Smooth muscle cell (in vitro differentiated cells): ENCODE measurements around the gene RPL19. TPM values are rescaled to one million over a fixed set of nuclear protein-coding genes. Genes with fewer than 3 reads are reported as not detected.

Experiments
- DNase-seq: peaks from one replicate; lab custom pipeline; 2025; ENCODE audit not compliant: unreplicated experiment; lab: John Stamatoyannopoulos, UW
- H2AFZ ChIP-seq: fragments of 200-600 bp; sonication (generic); 2 replicates; pipeline ENCODE4 v1.6.0; 2016; ENCODE audit warnings: antibody characterized with exemption, low read depth, mild to moderate bottlenecking
- H3F3A ChIP-seq: fragments of 200-600 bp; sonication (generic); 2 replicates; pipeline ENCODE4 v1.6.0; 2017; ENCODE audit warnings: antibody characterized with exemption, low read depth
- H3K27ac ChIP-seq: fragments of 200-600 bp; sonication (generic); 2 replicates; pipeline ENCODE4 v1.5.1; 2016; ENCODE audit warnings: low read depth, mild to moderate bottlenecking
- H3K27me3 ChIP-seq: fragments of 200-600 bp; sonication (generic); 2 replicates; pipeline ENCODE4 v1.6.1; 2016; ENCODE audit warnings: low read depth, mild to moderate bottlenecking
- H3K36me3 ChIP-seq: fragments of 200-600 bp; sonication (generic); 2 replicates; pipeline ENCODE4 v1.5.1; 2016; ENCODE audit warnings: low read depth
- H3K4me1 ChIP-seq: fragments of 200-600 bp; sonication (generic); 2 replicates; pipeline ENCODE4 v1.5.1; 2016; ENCODE audit warnings: low read depth
- H3K4me2 ChIP-seq: fragments of 200-600 bp; sonication (generic); 2 replicates; pipeline ENCODE4 v1.6.0; 2016; ENCODE audit warnings: mild to moderate bottlenecking
- H3K4me3 ChIP-seq: fragments of 200-600 bp; sonication (generic); 2 replicates; pipeline ENCODE4 v1.5.1; 2016; ENCODE audit warnings: mild to moderate bottlenecking
- H3K79me2 ChIP-seq: fragments of 200-600 bp; sonication (generic); 2 replicates; pipeline ENCODE4 v1.6.0; 2016; ENCODE audit warnings: low read depth, mild to moderate bottlenecking
- H3K9ac ChIP-seq: fragments of 200-600 bp; sonication (generic); 2 replicates; pipeline ENCODE4 v1.6.0; 2016; ENCODE audit warnings: low read depth
- H3K9me3 ChIP-seq: fragments of 200-600 bp; sonication (generic); replicated peaks from 2 replicates; pipeline ENCODE4 v1.5.1; 2016; ENCODE audit warnings: low read depth
- H4K20me1 ChIP-seq: fragments of 200-600 bp; sonication (generic); 2 replicates; pipeline ENCODE4 v1.6.0; 2016; ENCODE audit warnings: low read depth
- WGBS: methylation state at CpG from one replicate; pipeline ENCODE4 v1.1.7; 2016; ENCODE audit warnings: low lambda C conversion rate; 5-methylcytosine and 5-hydroxymethylcytosine counted together
- polyA plus RNA-seq: library from polyadenylated mRNA; unstranded; fragments of >200 nt; fragmentation: Nextera tagmentation; extraction: Ambion mirVana; gene quantifications from 2 replicates; pipeline ENCODE4 v1.2.1, GENCODE V29; 2016
- total RNA-seq: library from RNA; depleted of rRNA; stranded (reverse); fragments of >200 nt; gene quantifications from 2 replicates; pipeline ENCODE4 v1.2.3, GENCODE V29; 2014
- TF ChIP-seq, protein P1 (sequence below): fragments of 200-600 bp; sonication (generic); IDR thresholded peaks from 2 replicates; pipeline ENCODE4 v1.5.1; 2017; ENCODE audit warnings: borderline replicate concordance, mild to moderate bottlenecking, antibody characterized with exemption; ENCODE audit not compliant: insufficient read depth, poor library complexity, severe bottlenecking

The RPL19 gene
- total and polyA plus RNA-seq, 2 experiments from 2014 or later: 818 to 2,675 TPM

DNA sequence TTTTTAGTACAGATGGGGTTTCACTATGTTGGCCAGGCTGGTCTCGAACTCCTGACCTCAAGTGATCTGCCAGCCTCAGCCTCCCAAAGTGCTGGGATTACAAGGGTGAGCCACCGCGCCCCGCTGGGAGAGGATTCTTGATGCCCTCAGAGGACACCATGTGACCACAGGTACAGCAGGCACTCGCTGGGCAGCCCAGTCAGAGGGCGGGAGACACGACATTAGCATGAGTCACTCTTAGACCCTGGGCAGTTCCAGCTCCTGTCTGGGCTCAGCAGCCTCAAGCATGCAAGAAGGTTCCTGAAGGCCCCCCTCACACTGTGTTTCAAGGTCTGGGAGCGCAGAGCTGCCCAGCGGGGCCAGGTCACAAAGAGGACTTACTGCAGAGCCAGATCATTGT, 13.8 kb downstream of the RPL19 start:
- Histone ChIP-seq H3K4me1 (peaks cover 5% of the 10 kb centered on the region), H3K36me3 (no peaks in the 10 kb centered on the region), H4K20me1 (no peaks in the 10 kb centered on the region), H3K9ac (no peak overlapping the region), H3K27ac (no peak overlapping the region), H3K9me3 (no peaks in the 10 kb centered on the region), H3K79me2 (no peaks in the 10 kb centered on the region), H2AFZ (no peak overlapping the region), H3K4me3 (no peak overlapping the region), H3K4me2 (no peak overlapping the region), H3K27me3 (peaks cover 19% of the 10 kb centered on the region), H3F3A (no peaks in the 10 kb centered on the region)
- DNase-seq: no peak
- WGBS: 49% methylated on average over 9 of the region's 9 CpGs
- TF ChIP-seq, protein P1, sequence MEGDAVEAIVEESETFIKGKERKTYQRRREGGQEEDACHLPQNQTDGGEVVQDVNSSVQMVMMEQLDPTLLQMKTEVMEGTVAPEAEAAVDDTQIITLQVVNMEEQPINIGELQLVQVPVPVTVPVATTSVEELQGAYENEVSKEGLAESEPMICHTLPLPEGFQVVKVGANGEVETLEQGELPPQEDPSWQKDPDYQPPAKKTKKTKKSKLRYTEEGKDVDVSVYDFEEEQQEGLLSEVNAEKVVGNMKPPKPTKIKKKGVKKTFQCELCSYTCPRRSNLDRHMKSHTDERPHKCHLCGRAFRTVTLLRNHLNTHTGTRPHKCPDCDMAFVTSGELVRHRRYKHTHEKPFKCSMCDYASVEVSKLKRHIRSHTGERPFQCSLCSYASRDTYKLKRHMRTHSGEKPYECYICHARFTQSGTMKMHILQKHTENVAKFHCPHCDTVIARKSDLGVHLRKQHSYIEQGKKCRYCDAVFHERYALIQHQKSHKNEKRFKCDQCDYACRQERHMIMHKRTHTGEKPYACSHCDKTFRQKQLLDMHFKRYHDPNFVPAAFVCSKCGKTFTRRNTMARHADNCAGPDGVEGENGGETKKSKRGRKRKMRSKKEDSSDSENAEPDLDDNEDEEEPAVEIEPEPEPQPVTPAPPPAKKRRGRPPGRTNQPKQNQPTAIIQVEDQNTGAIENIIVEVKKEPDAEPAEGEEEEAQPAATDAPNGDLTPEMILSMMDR: no peak

DNA sequence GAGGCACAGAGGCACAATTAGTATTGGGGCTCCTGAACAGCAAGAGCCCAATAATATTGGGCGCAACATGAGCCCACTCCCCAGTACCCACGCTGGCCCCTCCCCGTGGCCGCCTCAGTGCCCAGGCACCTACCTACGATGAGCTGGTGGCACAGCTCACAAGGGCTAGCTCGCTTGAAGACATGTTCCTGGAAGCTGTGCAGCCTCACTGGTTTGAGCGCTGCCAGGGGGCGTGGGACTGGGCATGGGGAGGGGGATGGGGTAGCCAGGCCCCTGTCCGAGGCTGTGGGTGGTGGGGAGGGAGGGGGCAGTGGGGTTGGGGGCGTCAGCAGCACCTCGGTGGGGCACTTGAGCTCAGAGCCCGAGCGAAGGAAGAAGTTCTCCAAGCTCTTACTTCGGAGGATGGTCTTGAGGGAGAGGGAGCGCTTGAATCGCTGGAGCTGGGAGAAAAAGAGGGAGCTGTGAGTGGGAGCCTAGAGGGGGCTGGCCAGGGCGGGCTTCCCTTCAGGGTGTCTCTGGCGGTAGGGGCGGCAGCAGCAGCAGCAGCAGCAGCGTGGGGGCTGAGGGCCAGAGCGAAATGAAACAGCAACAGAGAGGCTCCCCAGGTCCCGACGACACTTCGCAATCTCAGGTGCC, 17.8 kb downstream of the RPL19 start:
- TF ChIP-seq, protein P1: no peak
- no peaks in the 10 kb centered on the region for H3K36me3 ChIP-seq
- no peak overlapping the region for H3K9ac ChIP-seq
- H3K79me2 ChIP-seq: no peaks in the 10 kb centered on the region
- no peak overlapping the region for H3K27ac ChIP-seq
- no peaks in the 10 kb centered on the region for H3F3A ChIP-seq
- H2AFZ ChIP-seq: no peak overlapping the region
- H3K4me3 ChIP-seq: no peak overlapping the region
- DNase-seq: no peak
- H3K4me1 ChIP-seq: no peaks in the 10 kb centered on the region
- WGBS: 38% methylated on average over 24 of the region's 24 CpGs
- no peaks in the 10 kb centered on the region for H3K9me3 ChIP-seq
- H3K27me3 ChIP-seq: peaks cover 34% of the 10 kb centered on the region
- no peaks in the 10 kb centered on the region for H4K20me1 ChIP-seq
- no peak overlapping the region for H3K4me2 ChIP-seq

DNA sequence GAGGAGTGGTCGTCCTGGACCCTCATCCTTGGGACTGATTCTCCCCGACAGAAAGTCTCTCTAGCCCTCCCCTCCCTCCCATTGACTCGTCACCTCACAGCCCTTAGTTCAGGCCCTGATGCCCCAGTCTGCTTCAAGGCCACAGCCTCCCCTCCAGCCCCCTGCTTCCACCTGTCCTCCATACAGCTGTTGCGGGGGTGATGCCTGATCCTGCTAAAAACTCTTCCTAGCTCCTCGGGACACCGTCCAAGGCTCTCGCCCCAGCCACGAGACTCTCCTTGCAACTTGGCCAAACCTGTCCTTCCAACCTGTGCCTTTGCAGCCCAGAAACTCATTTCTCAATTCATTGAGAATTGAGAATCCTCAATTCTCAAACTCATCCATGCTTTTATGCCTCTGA, 18.8 kb downstream of the RPL19 start:
- Histone ChIP-seq H3F3A (no peaks in the 10 kb centered on the region), H4K20me1 (no peaks in the 10 kb centered on the region), H3K9me3 (no peaks in the 10 kb centered on the region), H3K79me2 (no peaks in the 10 kb centered on the region), H3K36me3 (no peaks in the 10 kb centered on the region), H3K27ac (no peak overlapping the region), H3K4me2 (no peak overlapping the region), H3K9ac (no peak overlapping the region), H2AFZ (no peak overlapping the region), H3K4me3 (no peak overlapping the region), H3K27me3 (peaks cover 45% of the 10 kb centered on the region), H3K4me1 (no peaks in the 10 kb centered on the region)
- 81% methylated on average over 8 of the region's 8 CpGs for WGBS
- DNase-seq: no peak
- TF ChIP-seq, protein P1: no peak

DNA sequence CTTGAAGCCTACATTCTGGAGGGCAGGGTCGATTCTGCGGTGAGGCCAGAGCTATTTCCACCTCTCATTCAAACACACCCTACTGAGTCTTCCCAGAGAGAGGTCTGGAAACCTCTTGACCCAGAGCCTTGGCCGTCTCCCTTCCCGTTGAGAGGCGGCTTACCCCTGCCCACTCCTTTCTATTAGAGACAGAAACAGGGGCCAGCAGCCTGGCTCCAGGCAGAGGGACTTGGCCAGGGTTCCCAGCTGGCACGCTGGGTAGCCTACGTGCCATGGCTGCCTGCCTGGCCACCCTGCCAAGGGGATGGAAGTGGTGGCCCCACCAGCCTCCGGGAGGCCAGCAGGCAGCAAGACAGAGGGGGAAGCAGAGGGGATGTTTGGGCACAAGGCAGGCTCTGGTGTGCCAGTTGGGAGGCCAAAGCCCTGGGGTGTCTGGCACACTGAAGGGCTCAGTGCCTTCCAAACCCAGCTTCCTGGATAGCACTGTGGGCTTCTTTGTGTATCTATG, 19.6 kb downstream of the RPL19 start:
- H3K4me1 ChIP-seq: peaks cover 2% of the 10 kb centered on the region
- no peak for DNase-seq
- H2AFZ ChIP-seq: no peak overlapping the region
- H3K79me2 ChIP-seq: no peaks in the 10 kb centered on the region
- no peaks in the 10 kb centered on the region for H3K9me3 ChIP-seq
- 84% methylated on average over 8 of the region's 8 CpGs for WGBS
- H3K4me2 ChIP-seq: no peak overlapping the region
- no peaks in the 10 kb centered on the region for H4K20me1 ChIP-seq
- H3F3A ChIP-seq: no peaks in the 10 kb centered on the region
- no peak overlapping the region for H3K9ac ChIP-seq
- H3K27me3 ChIP-seq: peaks cover 53% of the 10 kb centered on the region
- TF ChIP-seq, protein P1: no peak
- no peaks in the 10 kb centered on the region for H3K36me3 ChIP-seq
- H3K27ac ChIP-seq: no peak overlapping the region
- no peak overlapping the region for H3K4me3 ChIP-seq
